ENCODE results near the gene GLI3.
A peak's percentile ranks its signal among the peaks of the same experiment; 100 is the strongest.

GLI3 gene

GRCh38 chr7:41984888-41985287 is 252.1 kb downstream of the GLI3 start:
- TF ChIP-seq, protein P1, sequence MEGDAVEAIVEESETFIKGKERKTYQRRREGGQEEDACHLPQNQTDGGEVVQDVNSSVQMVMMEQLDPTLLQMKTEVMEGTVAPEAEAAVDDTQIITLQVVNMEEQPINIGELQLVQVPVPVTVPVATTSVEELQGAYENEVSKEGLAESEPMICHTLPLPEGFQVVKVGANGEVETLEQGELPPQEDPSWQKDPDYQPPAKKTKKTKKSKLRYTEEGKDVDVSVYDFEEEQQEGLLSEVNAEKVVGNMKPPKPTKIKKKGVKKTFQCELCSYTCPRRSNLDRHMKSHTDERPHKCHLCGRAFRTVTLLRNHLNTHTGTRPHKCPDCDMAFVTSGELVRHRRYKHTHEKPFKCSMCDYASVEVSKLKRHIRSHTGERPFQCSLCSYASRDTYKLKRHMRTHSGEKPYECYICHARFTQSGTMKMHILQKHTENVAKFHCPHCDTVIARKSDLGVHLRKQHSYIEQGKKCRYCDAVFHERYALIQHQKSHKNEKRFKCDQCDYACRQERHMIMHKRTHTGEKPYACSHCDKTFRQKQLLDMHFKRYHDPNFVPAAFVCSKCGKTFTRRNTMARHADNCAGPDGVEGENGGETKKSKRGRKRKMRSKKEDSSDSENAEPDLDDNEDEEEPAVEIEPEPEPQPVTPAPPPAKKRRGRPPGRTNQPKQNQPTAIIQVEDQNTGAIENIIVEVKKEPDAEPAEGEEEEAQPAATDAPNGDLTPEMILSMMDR (conservative IDR thresholded peaks at IDR 0.05; ENCODE audit: low read depth, low read length) = no peak
- DNase-seq (ENCODE audit: low read depth) = no peak
- H3K4me3 ChIP-seq (ENCODE audit: low read length) = no peak overlapping the region

DNA sequence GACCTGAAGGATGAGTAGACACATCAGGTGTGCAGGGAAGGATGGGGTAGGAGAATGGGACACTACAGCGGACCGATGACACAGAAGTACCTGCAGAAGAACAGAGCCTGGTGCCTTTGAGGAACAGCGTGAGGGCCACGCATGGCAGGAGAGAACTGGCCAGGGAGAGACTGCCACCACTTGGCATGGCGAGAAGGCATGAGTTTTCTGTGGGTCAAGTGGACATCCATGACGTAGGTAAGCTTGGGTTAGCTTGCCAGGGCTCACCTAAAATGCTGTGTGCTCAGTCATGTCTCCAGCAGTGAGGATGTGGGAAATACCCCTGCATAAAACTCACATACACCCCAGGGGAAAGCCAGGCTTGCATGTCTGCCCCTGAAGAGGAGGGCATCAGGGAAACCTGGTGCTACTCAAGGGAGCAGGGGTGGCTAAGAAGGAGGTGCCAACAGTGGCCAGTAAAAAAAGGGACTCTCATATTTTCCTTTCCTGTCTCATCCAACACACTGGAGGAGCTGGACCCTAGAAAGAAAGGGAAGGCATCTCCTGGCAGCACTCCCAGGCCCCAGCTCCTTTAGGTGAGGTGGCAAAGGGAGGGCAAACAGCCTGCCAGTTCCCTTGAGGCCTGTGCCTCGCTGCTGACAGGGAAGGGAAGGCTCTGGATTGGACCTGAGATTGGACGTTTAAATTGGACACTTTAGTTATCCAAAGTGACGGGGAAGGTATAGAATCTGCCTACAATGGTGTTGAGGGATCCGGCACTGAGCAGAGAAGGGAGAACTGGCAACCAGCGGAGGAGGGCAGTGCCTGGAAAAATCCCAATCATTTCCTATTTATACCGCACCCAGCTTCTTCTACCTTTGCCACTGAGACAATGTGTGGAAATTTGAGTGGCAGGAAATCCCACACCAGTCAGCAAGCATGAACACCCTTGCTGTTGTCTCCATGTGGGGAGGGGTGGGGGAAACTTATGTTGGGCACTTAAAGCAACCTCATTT is 255.7 kb downstream of the GLI3 start:
- DNase-seq (ENCODE audit: low read depth) = no peak
- no peak overlapping the region for H3K4me3 ChIP-seq (ENCODE audit: low read length)
- TF ChIP-seq, protein P1 (conservative IDR thresholded peaks at IDR 0.05; ENCODE audit: low read depth, low read length) = no peak

GRCh38 chr7:41979834-41980307 is 257.1 kb downstream of the GLI3 start:
- TF ChIP-seq, protein P1 (conservative IDR thresholded peaks at IDR 0.05; ENCODE audit: low read depth, low read length) = peak; percentile 87
- H3K4me3 ChIP-seq (ENCODE audit: low read length) = no peak overlapping the region
- no peak for DNase-seq (ENCODE audit: low read depth)

DNA sequence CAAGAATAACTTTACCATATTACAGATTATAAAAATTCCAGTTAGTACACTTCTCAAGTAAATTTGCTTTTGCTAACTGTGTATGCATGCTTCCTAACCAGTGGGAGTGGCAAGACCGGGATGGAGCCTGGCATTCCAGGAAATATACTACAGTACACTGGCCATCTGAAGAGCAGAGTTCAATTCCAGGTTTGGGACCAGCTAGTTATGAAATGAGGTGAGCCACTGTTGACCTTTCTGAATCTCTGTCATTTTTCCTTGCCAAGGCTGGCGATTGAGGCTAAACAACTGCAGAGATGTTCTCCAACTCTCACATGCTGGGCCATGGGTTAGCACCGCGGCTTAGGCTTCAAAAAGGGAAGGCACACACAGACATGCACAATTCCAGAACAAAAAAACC is 258.2 kb downstream of the GLI3 start:
- DNase-seq (ENCODE audit: low read depth) = no peak
- H3K4me3 ChIP-seq (ENCODE audit: low read length) = no peak overlapping the region
- TF ChIP-seq, protein P1 (conservative IDR thresholded peaks at IDR 0.05; ENCODE audit: low read depth, low read length) = no peak

GRCh38 chr7:41977661-41978060 is 259.3 kb downstream of the GLI3 start:
- DNase-seq (ENCODE audit: low read depth) = no peak
- TF ChIP-seq, protein P1 (conservative IDR thresholded peaks at IDR 0.05; ENCODE audit: low read depth, low read length) = no peak

GRCh38 chr7:41977151-41977651 is 259.8 kb downstream of the GLI3 start:
- no peak for DNase-seq (ENCODE audit: low read depth)
- TF ChIP-seq, protein P1 (conservative IDR thresholded peaks at IDR 0.05; ENCODE audit: low read depth, low read length) = peak; percentile 83
- H3K4me3 ChIP-seq (ENCODE audit: low read length) = no peak overlapping the region

More at GRCh38 chr7:41977661-41978060, 259.3 kb downstream of the GLI3 start:
- no peak overlapping the region for H3K4me3 ChIP-seq (ENCODE audit: low read length)
